OCI-LY3 (cell line): ENCODE data around the gene SHANK3.

ENCODE experiments used
- CTCF ChIP-seq: fragments of 200-600, 300-600 bp; sonication (generic); IDR thresholded peaks from 2 replicates; pipeline ENCODE4 v1.5.1; 2014; ENCODE audit warnings: antibody characterized with exemption, low read length, low read depth
- EZH2phosphoT487 ChIP-seq: fragments of 200-600 bp; shearing (Covaris generic); IDR thresholded peaks from 2 replicates; pipeline ENCODE4 v1.6.1; 2018; ENCODE audit warnings: antibody characterized with exemption, mixed run types, low read depth

- no peak for TF ChIP-seq CTCF
- TF ChIP-seq EZH2phosphoT487, result no peak
These were observed 41.0 kb downstream of the SHANK3 start for GRCh38 chr22:50713571-50714056.
